Nephron (organoid): ENCODE data around the gene ARHGEF11.

ENCODE experiments used
- H3K27ac Mint-ChIP-seq, 3 experiments: 2 replicates each; pipeline ENCODE4 v1.8.0; 2020; ENCODE audit warnings: mixed read lengths in 3 of 3, mild to moderate bottlenecking in 2 of 3, moderate library complexity in 1 of 3
- H3K27me3 Mint-ChIP-seq: 2 replicates; pipeline ENCODE4 v1.8.0; 2021; ENCODE audit warnings: low read depth, mild to moderate bottlenecking, moderate library complexity, mixed read lengths
- H3K36me3 Mint-ChIP-seq: 2 replicates; pipeline ENCODE4 v1.8.0; 2020; ENCODE audit warnings: low read depth, mixed read lengths
- H3K4me1 Mint-ChIP-seq: 2 replicates; pipeline ENCODE4 v1.8.0; 2020; ENCODE audit warnings: mixed read lengths
- H3K4me3 Mint-ChIP-seq, 3 experiments: 2 replicates each; pipeline ENCODE4 v1.8.0; 2020; ENCODE audit warnings: mild to moderate bottlenecking in 3 of 3, mixed read lengths in 3 of 3, moderate library complexity in 2 of 3
- H3K9me3 Mint-ChIP-seq: 2 replicates; pipeline ENCODE4 v1.8.0; 2020; ENCODE audit warnings: mixed read lengths
- CTCF ChIP-seq, 3 experiments: fragments of 200-600 bp; sonication (generic); IDR thresholded peaks; one replicate each; pipeline ENCODE4 v1.5.0; 2021; ENCODE audit warnings: antibody characterized with exemption in 3 of 3; ENCODE audit not compliant: unreplicated experiment in 3 of 3

The ARHGEF11 gene

DNA sequence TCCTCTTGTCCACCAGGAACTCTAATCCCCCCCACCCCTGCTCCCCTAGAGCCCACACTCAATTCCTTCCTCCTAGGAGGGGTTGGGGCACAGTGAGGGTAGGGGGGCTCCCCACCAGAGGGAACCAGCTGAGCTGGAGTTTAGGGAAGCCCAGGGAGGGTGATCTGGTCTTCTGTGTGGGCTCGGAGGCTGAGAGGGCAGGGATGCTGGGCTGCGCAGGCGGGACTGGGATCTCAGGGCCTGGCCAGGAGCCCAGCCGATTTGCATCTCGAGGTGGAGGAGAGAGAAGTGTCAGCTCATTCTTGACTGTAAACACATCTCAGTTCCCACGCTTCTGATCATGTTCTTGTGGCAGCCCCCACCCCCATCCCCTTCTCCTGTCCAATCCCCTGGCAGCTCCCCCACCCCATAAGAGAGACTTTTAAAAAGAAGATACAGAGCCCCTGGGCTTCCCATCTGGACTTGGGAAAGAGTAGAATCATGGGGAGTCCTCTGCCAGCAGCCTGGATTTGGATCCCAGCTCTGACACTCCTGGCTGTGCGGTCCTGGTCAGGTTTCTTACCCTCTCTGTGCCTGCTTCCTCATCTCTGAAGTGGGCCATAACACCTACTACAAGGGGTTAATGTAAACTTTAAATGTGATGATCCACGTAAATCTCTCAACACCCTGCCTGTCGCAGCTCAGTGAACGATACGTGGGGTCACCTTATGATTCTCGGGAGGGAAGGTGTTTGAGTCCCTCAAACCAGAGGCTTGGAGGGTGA is 145.4 kb downstream of the ARHGEF11 start:
- peak overlapping the region in 2 of 3 experiments; percentile 8 to 71 for H3K4me3 Mint-ChIP-seq
- peak overlapping the region; percentile 83 to 95 (median 94) for H3K27ac Mint-ChIP-seq
- no peak for TF ChIP-seq CTCF (IDR thresholded peaks at IDR 0.05; ENCODE audit: unreplicated experiment in 3 of 3)
- peaks cover 17% of the 10 kb centered on the region for H3K27me3 Mint-ChIP-seq
- no peaks in the 10 kb centered on the region for H3K36me3 Mint-ChIP-seq
- H3K4me1 Mint-ChIP-seq: peaks cover 72% of the 10 kb centered on the region
- H3K9me3 Mint-ChIP-seq: no peaks in the 10 kb centered on the region

DNA sequence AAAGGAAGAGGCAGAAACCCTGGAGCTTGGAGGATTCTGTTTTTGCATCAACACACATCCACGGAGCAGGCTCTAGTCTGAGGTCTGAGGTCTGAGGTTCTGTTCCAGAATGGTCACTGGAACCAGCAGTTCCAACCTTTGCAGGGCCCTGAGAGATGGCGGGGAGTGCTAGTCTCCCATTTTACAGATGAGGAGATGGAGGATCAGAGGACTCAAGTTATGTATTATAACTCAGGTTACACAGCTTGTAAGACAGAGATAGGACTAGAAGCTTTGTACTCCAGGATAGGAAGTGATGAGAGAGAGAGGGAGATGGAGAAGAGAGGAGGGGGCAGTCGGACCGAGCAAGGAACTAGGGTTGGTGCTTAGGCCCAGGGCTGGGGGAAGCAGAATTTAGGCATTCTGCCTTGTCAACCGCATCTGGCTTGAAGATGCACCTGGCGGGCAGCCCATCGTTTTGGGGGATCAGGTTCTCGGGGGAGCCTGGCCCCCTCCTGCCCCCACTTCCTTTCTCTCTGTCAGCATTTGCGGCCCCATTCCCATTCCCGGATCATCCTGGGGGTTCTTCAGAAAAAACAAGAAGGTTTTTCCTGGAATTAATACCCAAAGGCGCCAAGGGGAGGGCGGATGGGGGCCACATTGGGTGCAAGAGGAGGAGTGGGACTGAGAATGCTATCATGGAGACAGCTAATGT is 146.4 kb downstream of the ARHGEF11 start:
- peaks cover 22% of the 10 kb centered on the region for H3K27me3 Mint-ChIP-seq
- no peaks in the 10 kb centered on the region for H3K36me3 Mint-ChIP-seq
- peaks cover 76% of the 10 kb centered on the region for H3K4me1 Mint-ChIP-seq
- no peaks in the 10 kb centered on the region for H3K9me3 Mint-ChIP-seq
- TF ChIP-seq CTCF (IDR thresholded peaks at IDR 0.05; ENCODE audit: unreplicated experiment in 3 of 3): no peak
- peak overlapping the region; percentile 83 to 95 (median 94) for H3K27ac Mint-ChIP-seq
- H3K4me3 Mint-ChIP-seq: peak overlapping the region in 1 of 3 experiments; percentile 2

DNA sequence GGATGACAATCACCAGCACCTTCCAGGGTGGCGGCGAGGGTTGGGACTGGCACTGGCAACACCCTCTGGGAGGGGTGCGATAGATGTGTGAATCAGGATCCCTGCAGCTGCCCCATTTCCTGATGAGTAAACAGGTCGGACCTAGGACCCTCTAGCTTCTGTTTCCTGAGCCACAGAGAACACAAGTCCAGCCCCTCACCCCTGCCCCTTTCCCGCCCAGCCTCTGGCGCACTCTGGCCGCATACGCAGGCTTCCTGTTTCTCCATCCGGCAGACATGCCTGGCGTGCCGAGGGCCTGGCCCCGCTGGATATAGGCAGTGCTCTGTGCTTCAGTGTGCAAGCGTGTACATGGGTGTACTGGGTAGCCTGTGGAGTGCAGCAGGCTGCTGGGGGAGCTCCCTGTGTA is 147.4 kb downstream of the ARHGEF11 start:
- H3K4me3 Mint-ChIP-seq: peak overlapping the region; percentile 25 to 66 (median 51)
- H3K4me1 Mint-ChIP-seq: peaks cover 69% of the 10 kb centered on the region
- H3K9me3 Mint-ChIP-seq: no peaks in the 10 kb centered on the region

DNA sequence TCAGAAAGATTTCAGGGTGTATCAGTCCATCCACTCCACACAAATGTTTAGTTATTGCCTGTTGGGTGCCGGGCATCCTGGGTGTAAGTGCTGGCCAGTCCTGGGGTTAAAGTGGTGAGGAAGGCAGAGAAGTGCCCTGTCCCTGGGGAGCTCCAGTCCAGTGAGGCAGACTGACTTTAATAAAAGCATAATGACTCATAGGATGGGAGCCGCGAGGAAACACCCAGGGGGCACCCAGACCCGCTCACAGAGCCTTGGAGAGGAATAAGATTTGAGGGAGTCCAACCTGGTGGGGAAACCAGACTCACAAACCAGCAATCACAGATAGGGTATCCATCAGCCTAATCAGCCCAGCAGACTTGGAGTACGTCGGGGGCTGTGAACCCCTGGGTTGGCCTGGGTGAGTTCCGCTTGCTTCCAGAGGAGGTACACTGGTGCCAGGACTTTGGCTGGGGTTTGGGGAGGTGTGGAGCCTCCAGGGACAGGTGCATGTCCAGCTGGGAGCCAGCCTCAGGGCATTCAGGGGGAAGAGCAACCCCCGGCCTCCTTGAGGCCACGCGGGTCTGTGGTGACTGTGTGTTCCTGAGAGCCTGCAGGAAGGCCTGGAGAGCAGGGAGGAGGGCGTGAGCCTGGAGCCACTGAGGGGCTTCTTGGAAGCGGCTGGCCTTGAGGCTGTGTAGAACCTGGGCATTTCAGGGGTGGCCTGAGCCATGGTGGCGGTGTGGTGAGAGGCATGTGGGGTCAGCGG is 148.3 kb downstream of the ARHGEF11 start:
- peak overlapping the region; percentile 44 to 69 (median 54) for H3K4me3 Mint-ChIP-seq
- no peak for TF ChIP-seq CTCF (IDR thresholded peaks at IDR 0.05; ENCODE audit: unreplicated experiment in 3 of 3)
- H3K27me3 Mint-ChIP-seq: peaks cover 34% of the 10 kb centered on the region
- H3K4me1 Mint-ChIP-seq: peaks cover 63% of the 10 kb centered on the region
- no peaks in the 10 kb centered on the region for H3K9me3 Mint-ChIP-seq
- peak overlapping the region; percentile 78 to 94 (median 92) for H3K27ac Mint-ChIP-seq
- H3K36me3 Mint-ChIP-seq: no peaks in the 10 kb centered on the region

More for the DNA sequence above, 147.4 kb downstream of the ARHGEF11 start:
- H3K27me3 Mint-ChIP-seq: peaks cover 24% of the 10 kb centered on the region
- TF ChIP-seq CTCF (IDR thresholded peaks at IDR 0.05; ENCODE audit: unreplicated experiment in 3 of 3): no peak
- H3K27ac Mint-ChIP-seq: peak overlapping the region; percentile 83 to 94 (median 92)
- H3K36me3 Mint-ChIP-seq: no peaks in the 10 kb centered on the region

DNA sequence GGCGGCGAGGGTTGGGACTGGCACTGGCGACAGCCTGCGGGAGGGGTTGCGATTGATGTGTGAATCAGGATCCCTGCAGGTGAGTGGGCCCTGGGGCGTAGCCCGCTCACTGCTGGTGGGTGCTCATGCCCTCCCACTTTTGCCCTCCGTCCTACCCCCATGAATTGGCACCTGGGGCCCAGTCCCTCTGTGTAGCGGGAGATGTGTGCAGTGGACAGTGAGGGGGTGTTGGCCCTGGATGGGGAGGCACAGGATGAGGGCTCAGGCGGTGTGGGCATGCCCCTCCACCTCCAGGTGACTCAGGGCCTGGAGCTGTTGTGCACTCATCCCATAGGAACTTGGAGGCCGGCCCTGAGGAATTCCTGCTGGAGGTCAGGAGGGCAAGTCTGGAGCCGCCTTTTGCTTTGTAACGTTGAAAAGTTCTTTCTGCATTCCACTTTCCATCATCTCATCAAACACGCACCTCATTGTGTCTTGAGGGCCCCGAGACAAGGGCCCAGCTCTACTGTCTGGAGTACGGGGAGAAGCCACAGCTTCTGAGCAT is 149.0 kb downstream of the ARHGEF11 start:
- Mint-ChIP-seq H3K4me3 (peak overlapping the region; percentile 27 to 69 (median 39)), H3K27ac (peak overlapping the region; percentile 78 to 94 (median 92)), H3K27me3 (peaks cover 40% of the 10 kb centered on the region), H3K4me1 (peaks cover 57% of the 10 kb centered on the region), H3K9me3 (no peaks in the 10 kb centered on the region), H3K36me3 (no peaks in the 10 kb centered on the region)
- TF ChIP-seq CTCF (IDR thresholded peaks at IDR 0.05; ENCODE audit: unreplicated experiment in 3 of 3): no peak
